HG03457 (cell line): ENCODE measurements around the gene SLC46A3.
"Not testable (repeated sequence)": the region's sequence is repeated elsewhere in the genome, so short reads cannot be mapped to it uniquely, and the experiment has no call there.

Experiments
- ATAC-seq: cut with Tn5 transposase; IDR thresholded peaks from one replicate; pipeline ENCODE4 v1.9.1; 2021; ENCODE audit warnings: moderate number of reproducible peaks; ENCODE audit not compliant: unreplicated experiment

Gene SLC46A3

DNA sequence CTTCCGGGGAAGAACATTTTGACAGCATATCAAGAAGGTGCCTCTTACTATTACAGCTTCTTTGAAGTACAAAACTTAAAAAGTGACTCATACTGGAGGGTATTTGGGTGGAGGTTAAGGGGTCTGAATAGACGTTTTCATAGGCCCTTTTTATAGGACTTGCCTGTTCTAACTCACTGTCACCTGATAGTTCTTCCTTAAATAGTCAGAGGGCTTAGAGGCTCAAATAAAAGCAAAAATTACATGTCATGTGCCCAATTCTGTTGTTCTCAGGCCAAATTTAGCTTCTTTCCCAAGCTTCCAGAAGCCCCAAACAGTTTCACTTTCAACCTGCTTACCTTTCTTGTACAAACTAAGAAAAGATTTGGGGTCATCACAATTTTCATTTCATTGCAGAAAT lies 16.1 kb upstream of the SLC46A3 start:
- ATAC-seq, result no peak

DNA sequence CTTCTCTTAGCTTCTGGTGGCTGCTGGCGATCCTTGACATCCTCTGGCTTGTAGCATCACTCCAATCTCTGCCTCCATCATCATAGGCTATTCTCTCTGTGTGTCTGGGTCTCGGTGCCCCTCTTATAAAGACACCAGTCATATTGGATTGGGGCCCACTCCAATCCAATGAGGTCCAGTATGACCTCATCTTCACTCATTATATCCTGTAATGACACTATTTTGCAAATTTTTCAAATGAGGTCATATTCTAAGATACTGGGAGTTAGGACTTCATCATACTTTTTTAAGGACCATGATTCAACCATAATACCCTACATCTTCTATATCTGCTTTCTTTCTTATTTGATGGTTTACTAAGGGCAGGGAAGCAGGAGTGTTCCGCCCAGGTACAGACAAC lies 12.0 kb upstream of the SLC46A3 start:
- ATAC-seq, result no peak

DNA sequence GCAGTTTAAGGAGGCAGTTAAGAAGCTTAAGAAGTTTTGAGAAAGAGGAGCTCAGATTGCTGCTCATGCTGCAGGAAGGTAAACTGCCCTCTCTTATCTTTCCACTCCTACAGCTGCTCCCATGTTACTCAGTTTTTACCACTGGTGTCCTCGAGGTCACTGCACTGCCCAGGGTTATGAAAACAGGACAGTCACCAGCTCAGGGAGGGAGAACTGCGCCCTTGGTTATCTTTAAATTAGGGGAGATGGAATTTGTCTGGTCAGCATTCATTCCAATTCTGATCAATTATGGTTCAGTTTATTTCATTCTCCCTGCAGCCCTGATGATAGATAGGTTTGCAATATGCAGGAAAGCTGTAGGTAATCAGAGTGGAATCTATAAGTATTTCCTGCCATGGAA lies 10.8 kb upstream of the SLC46A3 start:
- no peak for ATAC-seq

DNA sequence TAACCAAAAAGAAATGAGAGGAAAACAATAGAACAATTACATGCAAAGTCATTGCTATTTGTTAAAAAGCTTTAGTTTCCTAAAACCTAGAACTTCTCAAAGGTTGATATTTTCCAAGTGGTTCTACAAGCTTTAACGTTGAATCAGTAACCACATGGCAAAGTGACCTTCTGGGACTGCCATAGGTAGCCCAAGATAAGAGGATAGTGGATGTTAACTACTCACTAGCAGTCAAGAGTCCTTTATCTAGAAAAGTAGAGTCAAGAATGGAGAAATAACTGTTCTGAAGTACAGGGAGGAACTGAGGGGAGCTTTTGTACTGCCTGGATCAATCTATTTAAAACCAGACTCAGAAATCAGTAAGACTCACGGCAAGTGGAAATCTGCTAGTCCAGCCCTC lies 9.9 kb upstream of the SLC46A3 start:
- ATAC-seq, result no peak

DNA sequence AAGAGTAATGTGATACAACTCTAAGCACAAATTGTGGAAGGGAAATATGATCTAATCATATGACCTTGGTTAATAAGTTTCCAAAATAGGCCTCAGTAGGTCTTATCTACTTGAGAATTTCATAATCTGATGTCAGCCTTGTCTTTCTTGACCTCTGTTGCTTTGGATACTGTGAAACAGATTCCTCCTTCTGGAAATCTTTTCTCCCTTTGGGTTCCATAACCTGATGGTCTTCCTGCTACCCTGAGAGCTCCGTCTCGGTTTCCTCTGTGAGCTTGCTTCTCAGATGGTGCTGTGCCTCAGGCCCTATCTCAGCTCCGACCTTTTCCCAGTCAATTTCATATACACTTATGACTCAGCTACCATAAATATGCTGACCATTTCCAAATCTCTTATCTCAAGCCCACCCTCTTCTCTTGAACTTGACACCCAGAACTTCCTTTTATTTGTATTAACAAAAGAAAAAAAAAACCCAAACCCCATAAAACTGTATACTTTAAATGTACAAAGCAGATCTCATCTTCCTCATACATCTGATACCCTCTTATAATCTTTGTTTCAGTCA lies 6.4 kb upstream of the SLC46A3 start:
- ATAC-seq, result no peak

DNA sequence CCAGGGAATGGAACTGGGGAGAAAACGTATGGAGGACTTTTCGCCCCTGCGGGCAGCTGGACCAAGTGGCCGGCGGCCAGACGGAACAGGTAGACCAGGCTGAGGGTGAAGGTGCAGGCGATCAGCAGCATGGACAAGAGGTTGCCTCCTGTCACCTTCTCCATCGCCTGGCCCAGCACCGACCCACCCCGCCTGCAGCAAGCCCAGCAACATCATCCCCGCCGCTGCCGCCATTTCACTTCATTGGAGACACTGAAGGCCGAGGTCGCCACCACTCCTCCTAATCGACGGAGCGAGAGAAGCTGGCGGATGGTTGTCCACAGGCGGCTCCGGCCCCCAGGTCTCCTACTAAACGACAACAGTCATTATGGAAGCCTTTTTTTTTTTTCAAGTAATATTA lies 5.0 kb upstream of the SLC46A3 start:
- no peak for ATAC-seq

DNA sequence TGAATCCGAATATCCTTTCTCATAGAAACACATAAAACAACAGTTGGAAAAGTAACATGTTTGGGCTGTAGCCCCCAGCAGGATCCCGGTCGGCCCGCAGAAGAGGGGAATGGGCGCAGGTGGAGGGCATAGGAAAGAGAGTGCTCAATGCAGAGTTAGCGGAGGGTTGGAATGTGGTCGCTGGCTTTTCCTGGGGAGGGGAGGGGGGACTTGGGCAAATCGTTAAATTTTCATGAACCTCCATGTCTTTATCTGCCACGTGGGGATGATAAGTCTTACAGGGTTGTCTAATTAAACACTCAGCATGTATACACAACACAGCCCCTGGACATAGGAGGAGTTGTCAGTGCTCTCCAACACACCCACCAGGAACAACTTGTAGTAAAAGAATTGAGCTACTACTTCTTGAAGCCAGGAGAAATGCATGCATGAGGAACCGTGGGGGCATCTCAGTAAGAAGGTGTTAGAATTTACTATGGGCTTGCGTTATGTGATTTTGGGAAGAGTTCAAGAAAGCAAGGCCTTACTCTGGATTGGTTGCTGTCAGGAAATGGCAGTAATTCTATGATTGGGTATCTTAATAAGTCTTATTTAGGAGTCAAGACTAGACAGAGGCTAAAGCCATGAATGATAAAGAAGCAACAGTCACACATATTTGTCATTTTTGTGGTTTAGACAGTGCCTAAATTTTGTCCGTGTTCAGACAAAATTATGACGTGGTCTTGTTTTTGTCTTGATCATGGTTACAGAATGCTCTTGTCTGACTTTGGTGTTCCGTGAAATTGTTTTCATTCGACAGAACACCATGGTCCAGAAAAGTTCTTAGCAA lies 671 bp upstream of the SLC46A3 start:
- ATAC-seq, result no peak

DNA sequence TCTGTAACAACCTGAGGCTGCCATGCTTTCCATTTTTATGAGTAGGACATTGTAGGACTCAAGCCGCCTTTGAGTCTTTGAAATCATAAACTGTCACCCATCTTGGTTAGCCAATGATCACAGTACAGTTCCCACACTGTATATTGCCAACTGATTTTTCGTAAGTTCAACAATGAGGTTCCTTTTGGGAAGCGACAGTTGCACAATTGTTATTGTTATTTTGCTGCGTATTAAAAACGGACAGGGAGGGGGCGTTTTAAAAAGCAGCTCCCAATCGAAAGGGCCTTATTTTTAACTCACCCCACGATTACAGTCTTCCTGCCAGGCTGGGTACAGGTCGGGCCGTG lies 601 bp downstream of the SLC46A3 start:
- ATAC-seq, result no peak

DNA sequence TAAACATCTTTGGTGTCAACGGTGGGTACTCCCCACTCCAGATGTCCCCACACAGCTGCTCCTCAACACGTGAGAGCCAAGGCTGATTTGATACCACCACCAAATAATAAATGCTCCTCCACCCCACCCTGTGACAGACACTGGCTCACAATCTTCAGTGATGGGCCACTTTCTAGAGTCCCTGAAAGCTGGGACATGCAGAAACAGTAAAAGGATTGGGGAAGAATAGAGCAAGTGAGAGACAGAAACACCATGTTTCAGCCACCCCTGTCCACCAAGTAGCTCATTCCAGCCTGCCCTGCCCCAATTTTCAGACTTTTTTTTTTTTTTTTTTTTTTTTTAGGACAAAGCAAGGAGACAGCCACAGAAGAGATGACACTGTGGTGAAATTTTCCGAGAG lies 1.6 kb downstream of the SLC46A3 start:
- no peak for ATAC-seq

DNA sequence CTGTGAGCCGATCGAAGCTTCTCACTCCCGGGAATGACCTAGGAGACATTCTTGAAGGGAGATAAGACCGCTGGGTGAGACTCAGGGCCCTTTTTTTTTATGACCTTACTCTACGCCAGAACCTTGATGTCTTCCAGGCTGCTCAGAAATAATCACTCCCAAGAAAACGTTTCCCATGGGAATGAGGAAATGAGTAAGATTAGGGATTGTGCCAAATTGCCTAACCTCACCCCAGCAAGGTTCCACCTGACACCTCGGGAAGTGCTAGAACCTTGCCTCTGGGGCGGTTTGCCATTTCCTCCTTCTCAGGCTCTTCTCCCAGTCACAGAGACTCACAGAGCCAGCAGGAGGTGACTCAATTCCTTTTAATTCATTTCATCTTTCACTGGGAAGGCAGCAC lies 2.3 kb downstream of the SLC46A3 start:
- ATAC-seq, result no peak

DNA sequence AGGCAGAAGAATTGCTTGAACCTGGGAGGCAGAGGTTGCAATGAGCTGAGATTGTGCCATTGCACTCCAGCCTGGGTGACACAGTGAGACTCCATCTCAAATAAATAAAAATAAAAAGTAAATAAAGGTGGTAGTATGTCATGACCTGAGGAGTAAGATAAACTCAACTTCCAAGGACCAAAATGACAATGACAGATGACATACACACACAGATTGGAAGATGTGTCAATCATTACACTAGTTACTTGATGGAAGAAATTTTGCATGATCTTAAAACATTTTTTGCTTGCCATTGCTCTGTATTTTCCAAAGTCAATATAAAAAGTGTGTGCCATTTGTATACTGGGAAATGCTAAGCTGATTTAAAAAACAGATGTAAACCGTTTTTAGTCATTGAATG lies 4.1 kb downstream of the SLC46A3 start:
- no peak for ATAC-seq

DNA sequence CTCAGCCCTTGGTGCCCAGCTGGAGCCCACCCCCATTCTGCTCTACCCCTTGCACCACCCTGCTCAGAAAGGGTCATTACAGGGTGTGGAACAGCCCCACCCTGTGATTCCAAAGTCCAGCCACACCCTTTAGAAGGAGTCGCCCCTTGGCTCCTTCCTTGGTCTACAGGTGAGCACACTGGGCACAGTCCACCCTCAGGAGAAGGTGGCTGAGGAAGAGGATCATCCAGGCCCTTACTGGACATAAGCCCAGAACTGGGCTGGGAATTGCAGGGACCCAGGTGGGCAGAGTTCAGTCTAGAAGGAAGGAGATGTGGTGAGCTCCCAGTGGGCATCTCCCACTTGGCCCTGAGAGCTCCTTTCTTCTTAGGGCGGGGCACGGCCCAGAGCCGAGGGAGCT lies 8.6 kb downstream of the SLC46A3 start:
- no peak for ATAC-seq

DNA sequence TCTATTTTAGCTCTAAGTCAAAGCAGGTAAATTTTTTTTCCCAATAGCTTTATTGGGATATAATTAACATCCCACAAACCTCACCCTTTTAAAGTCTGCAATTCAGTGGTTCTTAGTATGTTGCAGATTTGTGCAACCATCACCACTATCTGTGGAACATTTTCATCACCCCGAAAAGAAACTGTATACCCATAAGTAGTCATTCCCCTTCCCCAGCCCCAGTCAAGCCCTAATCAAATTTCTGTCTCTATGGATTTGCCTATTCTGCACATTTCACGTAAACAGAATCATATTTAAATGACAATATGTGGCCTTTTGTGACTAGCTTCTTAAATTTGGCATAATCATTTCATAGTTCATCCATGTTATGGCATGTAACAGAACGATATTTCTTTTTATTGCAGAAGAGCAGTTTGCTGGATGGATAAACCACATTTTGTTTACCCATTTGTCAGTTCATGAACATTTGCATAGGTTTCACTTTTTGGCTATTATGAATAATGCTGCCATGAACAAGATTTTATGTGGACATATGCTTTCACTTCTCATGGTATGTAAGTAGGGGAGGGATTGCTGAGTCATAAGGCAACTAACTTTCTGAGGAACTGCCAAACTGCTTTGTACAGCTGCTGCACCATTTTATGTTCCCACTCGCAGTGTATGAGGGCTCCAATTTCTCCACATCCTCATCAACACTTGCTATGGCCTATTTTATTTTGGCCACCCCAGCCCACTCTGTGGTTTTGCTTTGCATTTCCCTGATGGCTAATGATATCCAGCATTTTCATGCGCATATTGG lies 10.9 kb downstream of the SLC46A3 start:
- ATAC-seq, result peak; percentile 98

DNA sequence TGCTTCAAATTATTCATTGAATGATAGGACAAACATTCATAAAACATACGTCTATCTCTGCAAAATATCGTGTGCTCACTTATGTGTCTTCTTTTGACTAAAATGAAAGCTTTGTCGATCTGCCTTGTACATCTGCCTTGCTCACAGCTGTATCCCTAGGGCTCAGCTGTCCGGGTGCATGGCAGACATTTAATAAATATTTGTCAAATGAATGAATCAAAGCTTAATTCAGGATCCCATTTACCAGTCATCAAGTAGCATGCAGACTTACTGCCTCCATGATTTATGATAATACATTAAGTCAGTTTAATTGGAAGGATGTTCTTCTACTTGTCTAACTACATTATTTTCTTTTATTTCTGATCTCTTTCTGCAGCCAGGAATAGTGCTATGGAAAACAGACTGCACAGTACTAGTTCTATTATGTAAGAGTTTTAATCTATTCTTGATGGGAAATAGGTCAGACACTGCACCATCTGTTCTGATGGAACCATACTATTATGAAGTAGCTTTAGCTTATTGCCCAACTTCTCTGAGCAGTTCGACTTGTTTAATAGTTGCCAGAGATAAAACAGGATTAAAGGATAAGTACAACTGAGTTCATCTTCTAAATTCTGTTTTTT lies 13.2 kb downstream of the SLC46A3 start:
- no peak for ATAC-seq

DNA sequence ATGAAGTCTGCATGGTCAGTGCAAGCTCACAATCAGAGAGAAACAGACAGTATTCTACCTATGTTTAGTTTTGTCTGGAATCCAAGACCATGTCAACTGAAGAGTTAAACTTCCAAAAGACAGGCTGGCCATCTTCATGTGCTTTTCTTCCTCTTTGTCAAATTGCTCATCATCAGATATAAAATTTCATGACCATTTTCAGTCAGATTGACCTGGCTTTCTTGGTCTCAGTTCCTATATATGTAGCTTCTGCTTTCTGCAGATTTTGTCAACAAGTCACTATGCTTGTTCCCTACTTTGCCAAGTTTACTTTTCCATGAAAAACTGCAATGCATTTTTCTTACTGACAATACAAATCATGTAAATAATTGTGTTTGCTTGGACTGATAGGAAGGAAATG lies 13.9 kb downstream of the SLC46A3 start:
- ATAC-seq, result no peak

DNA sequence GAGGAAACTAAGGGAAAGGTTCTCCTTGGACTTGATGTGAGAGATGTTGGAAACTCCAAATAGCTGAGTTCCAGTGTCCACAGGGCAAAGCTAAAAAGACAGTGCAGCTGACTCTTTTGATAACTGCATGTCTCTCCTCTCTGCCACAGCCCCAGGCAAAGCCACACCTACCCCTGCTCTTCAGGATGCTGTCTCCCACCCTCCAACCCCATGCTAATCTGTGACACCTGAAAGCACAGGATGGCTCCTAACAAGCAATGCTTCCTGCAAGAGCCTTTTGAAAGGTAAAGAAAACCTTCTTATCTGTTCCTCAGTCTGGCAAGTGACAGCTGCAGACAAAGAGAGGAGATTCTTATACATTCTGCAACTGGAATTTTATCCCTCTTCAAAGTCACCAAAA lies 14.5 kb downstream of the SLC46A3 start:
- ATAC-seq, result no peak

DNA sequence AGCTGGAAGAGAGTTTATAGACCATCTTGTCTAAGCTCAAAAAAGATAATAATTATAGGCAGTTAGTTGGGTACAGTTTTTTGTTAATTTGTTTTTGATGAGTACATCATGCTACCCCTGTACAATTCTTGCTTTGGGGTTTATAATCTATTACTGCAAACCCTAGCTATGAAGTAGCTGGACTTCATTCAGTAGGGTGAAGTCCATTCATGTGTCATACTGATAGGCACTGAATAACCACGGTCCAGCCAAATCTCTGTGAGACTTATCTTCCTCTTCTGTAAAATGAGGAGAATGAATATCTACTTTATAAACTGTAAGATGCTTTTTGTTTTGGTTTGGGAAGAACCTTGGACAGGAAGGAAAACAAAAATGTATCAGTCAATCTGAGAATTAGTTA lies 19.5 kb downstream of the SLC46A3 start:
- ATAC-seq, result no peak

DNA sequence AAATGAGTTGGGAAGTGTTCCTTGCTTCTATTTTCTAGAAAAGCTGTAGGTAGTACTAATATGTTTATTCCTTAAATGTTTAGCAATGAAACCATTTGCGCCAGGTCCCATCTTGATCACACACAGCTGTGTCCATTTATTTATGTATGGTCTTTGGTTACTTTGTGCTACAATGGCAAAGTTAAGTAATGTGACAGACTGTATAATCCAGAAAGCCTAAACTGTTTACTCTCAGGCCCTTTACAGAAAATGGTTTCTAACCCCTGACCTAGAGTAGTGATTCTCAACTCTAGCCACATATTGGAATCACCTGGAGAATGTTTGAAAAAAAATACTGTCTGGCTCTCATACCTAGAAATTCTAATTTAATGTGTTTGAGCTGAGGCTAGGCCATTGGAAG lies 21.3 kb downstream of the SLC46A3 start:
- ATAC-seq, result no peak

DNA sequence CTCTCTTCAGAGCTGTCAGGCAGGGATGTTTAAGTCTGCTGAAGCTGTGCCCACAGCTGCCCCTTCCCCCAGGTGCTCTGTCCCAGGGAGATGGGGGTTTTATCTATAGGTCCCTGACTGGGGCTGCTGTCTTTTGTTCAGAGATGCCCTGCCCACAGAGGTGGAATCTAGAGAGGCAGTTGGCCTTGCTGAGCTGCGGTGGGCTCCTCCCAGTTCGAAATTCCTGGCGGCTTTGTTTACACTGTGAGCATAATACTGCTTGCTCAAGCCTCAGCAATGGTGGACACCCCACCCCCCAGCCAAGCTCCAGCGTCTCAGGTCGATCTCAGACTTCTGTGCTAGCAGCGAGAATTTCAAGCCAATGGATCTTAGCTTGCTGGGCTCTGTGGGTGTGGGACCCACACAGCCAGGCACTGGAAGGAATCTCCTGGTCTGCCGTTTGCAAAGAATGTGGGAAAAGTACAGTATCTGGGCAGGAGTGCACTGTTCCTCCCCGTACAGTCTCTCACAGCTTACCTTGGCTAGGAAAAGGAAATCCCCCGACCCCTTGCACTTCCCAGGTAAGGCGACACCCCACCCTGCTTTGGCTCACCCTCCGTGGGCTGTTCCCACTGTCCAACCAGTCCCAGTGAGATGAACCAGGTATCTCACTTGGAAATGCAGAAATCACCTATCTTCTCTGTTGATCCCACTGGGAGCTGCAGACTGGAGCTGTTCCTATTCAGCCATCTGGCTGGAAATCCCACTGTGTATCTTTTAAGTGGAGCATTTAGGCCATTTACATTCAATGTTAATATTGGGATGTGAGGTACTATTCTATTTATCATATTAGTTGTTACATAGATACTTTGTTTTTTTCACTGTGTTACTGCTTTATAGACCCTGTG lies 24.9 kb downstream of the SLC46A3 start:
- ATAC-seq, result not testable (repeated sequence)

DNA sequence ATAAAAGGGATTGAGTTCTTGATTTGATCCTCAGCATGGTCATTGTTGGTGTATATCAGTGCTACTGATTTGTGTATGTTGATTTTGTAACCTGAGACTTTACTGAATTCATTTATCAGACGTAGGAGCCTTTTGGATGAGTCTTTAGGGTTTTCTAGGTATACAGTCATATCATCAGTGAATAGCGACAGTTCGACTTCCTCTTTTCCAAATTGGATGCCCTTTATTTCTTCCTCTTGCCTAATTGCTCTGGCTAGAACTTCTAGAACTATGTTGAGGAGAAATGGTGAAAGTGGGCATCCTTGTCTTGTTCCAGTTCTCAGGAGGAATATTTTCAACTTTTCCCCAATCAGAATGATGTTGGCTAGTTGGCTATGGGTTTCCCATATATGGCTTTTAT lies 32.9 kb downstream of the SLC46A3 start:
- no peak for ATAC-seq

DNA sequence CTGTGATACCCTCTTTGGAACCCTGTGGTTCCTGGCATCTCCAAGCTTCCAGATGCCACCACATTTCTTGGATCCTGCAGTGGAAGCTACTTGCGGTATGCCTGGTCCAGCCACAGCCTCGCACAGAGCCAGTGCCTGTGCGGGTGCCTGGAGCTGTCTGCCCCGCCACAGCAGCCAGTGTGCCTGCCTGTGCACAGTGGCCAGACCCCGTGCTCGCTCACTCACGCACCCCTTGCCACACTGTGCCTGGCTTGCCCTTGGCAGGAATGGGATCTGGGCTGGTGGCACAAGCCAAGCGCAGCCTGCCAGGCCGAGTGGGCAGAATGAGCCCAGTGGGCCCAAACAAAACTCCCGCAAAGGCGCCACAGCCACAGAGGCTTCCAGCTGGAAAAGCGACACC lies 33.7 kb downstream of the SLC46A3 start:
- ATAC-seq, result no peak
